AG09319 (cell line): ENCODE results near the gene TOX2.

ENCODE experiments used
- DNase-seq: peaks from one replicate; pipeline ENCODE4 v3.0.0-alpha.2; 2010; ENCODE audit warnings: low read depth; ENCODE audit errors: extremely low read depth
- TF ChIP-seq, protein P1 (sequence below): IDR thresholded peaks from 2 replicates; pipeline ENCODE4 v1.5.1; 2011; ENCODE audit warnings: low read depth, mild to moderate bottlenecking, inconsistent platforms, low read length, moderate library complexity

Gene TOX2

DNA sequence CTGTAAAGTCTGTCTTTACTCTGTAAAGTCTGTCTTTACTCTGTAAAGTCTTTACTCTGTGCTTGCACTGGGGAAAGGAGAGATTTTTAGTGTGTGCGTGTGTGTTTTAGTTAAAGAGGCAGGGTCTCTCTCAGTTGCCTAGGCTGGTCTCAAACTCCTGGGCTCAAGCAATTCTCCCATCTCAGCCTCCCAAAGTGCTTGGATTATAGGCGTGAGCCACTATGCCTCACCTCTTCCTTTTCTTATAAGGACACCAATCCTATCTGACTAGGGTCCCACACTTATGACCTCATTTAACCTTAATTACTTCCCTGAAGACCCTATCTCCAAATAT lies 178.6 kb downstream of the TOX2 start:
- no peak for DNase-seq
- TF ChIP-seq, protein P1, sequence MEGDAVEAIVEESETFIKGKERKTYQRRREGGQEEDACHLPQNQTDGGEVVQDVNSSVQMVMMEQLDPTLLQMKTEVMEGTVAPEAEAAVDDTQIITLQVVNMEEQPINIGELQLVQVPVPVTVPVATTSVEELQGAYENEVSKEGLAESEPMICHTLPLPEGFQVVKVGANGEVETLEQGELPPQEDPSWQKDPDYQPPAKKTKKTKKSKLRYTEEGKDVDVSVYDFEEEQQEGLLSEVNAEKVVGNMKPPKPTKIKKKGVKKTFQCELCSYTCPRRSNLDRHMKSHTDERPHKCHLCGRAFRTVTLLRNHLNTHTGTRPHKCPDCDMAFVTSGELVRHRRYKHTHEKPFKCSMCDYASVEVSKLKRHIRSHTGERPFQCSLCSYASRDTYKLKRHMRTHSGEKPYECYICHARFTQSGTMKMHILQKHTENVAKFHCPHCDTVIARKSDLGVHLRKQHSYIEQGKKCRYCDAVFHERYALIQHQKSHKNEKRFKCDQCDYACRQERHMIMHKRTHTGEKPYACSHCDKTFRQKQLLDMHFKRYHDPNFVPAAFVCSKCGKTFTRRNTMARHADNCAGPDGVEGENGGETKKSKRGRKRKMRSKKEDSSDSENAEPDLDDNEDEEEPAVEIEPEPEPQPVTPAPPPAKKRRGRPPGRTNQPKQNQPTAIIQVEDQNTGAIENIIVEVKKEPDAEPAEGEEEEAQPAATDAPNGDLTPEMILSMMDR = no peak

DNA sequence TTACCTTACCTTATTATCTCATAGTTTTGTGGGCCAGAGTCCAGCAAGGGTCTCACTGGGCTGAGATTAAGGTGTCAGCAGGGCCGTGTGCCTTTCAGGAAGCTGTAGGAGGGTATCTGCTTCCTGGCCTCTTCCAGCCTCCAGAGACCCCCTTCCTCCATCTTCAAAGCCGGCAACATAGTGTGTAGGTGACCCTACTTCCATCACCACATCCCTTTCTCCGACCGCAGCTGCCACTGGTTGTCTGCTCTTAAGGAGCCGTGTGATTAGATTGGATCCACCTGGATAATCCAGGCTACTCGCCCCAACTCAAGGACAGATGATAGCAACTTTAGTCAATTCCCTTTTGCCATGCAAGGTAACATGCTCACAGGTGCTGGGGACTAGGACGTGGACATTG lies 181.2 kb downstream of the TOX2 start:
- TF ChIP-seq, protein P1 = no peak
- no peak for DNase-seq

DNA sequence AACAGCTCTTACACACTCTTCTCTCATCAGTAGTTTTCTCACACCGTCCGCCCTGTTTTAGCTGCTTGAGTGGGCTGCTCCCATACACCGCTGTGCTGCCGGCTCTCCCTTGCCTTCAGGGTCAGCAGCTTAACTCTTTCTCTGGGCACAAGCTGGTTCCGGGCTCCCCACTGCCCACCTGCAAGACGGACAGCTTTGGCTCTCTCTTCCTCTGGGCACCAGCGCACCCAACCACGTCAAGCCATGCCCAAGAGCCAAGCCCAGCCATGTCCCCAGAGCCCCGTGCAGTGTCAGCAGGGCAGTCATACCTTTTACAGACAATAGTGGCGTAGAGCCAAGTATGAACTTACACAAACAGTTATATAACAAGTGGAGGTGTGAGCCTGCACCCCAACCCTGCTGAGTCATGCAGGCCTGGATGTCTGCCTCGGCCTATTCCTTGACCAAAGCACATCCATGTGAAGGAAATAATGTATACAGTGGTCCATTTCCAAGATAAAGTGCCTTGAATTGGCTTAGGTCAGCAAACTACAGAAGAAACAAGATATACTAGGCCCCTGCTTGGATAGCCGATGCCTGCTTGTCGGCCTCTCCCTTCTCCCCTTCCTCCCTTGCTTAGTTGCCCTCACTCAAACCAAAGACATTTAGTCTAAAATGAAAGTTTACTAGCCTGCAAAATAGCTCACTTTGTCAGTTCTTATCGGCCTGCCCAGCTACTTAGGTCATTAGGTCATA lies 183.0 kb downstream of the TOX2 start:
- TF ChIP-seq, protein P1 = no peak
- no peak for DNase-seq

DNA sequence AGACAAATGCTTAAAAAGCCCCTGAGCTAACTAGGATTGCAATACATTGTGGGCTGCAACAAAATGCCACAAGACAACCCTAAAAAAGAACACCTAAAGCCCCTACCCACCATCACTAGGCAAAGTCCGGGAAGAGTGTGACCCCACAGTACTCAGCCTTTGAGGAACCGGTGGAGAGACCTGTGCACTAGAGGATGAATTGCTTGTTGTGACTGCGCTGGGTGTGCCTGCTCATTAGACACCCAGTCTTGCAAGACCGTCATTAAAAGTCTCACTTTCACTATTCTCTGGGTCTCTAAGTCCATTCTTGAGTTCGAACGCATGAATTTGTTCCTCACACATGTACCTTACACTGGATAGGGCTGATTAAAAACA lies 183.6 kb downstream of the TOX2 start:
- DNase-seq = no peak
- TF ChIP-seq, protein P1 = no peak

DNA sequence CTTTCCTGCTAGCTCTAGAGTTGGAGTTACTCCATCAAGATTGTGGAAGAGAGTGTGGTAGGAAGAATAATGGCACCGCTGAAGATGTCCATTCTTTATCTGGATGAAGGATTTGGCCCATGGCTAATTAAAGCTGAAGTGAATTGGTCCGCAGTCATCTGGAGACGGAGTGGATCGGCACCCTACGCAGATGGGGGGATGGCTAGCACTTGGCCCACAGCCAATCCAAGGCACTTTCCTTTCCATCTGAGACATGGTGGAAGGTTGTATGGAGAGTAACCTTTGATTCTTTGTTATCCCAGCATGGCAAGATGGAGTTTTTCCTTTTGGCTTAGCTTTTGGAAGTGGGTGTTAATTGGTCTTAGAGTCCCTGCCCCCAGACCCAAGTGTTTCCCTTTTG lies 184.0 kb downstream of the TOX2 start:
- no peak for DNase-seq
- TF ChIP-seq, protein P1 = no peak

DNA sequence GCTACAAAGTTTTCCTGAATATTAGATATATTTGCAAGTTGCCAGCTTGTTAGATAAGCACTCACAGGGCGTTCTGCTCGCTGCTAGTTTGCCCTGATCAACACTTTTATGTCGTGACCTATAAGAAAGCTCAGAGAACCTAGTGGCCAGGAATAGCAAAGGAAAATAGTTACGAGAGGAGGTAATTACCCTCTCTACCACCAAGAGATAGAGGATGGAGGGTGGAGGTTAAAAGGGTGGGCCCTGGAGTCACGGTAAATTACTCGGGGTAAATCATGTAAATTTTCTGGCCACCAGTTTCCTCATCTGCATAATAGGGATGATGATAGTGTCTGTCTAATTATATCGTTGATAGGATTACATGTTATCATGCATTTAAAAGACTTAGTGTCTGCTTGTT lies 185.2 kb downstream of the TOX2 start:
- TF ChIP-seq, protein P1 = no peak
- DNase-seq = no peak

DNA sequence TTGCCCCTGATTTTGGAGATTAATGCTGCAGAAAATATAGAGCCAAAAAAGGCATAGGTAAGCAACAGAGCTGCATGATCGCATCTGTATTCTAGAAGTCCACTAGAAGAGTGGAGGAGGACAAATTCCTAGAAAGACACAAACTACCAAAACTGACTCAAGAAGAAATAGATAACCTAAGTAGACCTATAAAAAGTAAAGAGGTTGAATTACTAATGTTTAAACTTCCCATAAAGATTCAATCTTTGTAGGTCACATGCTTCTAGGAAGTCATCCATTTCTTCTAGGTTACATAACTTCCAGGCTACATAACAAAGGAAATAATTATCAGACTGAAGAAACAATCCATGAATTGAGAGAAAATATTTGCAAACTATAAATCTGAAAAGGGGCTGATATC lies 187.9 kb downstream of the TOX2 start:
- TF ChIP-seq, protein P1 = no peak
- no peak for DNase-seq
